DMS53 (cell line): ENCODE measurements around the gene CMTM3.
"Not testable (repeated sequence)": the region's sequence is repeated elsewhere in the genome, so short reads cannot be mapped to it uniquely, and the experiment has no call there.

Experiments
- DNase-seq: peaks from one replicate; lab custom pipeline; 2025; lab: John Stamatoyannopoulos, UW

The CMTM3 gene, protein sequence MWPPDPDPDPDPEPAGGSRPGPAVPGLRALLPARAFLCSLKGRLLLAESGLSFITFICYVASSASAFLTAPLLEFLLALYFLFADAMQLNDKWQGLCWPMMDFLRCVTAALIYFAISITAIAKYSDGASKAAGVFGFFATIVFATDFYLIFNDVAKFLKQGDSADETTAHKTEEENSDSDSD

DNA sequence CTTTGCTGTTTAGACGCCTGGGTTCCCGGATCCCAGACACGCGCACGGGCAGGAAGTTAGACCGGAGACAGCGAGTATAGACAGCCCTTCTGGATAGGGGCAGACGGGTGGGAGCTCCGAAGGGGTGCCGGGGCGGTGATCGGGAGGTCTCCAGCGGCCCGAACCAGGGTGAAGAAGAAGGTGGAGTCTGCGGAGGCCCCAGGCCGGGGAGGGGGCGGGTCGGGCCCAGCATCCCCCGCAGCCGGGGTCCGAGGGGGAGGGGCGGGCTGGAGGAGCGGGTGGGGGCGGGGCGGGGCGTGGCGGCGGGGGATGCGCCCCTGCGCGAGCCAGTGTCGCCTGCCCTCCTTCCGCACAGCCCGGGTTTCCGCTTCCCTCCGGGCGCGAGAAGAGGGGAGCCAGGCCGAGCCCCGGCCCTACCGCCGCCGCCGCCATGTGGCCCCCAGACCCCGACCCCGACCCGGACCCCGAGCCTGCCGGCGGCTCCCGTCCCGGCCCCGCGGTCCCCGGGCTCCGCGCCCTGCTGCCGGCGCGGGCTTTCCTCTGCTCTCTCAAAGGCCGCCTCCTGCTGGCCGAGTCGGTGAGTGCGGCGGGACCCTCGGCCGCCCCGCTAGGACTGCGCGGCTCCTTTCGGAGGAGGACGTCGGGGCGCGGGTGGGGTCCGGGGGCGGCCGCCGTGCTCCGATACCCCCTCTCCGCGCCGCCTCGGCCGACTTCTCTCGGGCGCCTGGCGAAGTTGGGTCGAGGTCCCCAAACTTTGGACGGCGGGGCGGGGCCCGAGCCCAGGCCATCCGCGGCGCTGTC is at the start of gene CMTM3:
TSS of gene CMTM3 (plus strand) at position 329 of the 801 bp plus-strand sequence. CDS start at position 431, 102 bp downstream.
- no peak for DNase-seq

DNA sequence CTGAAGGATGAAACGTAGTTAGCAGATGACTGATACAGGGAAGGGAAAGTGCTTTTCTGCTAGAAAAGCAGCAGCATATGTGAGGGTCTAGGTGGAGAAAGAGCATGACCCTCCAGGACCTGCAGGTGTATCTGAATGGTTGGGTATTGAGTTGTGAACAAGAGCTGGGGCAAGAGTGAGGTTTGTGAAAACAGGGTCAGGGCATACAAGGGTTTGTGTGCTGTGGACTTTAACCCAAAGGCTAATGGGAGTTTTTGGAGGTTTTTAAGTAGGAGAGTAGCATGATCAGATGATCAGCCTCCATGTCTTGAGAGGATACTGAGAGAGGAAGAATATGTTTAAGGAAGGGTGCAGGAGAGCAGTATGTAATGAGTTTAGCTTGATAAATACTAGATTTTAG is 44.4 kb upstream of the CMTM3 start:
- no peak for DNase-seq

DNA sequence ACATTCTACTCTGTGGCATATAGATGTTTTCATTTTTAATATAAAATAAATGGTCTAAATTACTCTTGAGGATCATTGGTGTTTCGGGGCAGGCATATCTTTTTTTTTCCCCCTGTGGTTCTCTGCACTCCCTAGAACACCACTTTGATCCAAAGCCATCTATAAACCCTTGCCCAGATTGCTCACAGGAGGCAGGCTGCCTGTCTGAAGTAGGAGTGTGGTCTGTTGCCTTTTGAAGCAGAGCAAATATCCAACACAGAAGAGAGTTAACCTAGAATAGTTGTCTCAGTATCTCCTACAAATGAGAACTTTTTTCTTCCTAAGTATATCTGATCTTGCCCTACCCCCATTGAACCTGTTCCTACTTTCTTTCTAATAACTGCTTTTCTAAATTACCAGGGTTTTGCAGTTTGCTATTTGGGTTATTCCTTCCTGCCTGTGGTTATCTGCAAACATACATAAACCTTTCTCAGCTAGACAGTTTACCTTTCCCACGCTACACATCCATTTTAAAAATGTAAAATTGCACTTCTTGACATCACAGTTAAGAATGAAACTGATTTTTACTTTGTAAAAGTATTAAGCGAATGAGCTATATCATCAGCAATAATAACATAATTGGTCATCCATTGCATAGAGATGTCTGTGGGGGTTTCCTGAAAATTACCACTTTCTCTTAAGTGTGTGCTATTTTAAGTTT is 43.0 kb upstream of the CMTM3 start:
- no peak for DNase-seq

DNA sequence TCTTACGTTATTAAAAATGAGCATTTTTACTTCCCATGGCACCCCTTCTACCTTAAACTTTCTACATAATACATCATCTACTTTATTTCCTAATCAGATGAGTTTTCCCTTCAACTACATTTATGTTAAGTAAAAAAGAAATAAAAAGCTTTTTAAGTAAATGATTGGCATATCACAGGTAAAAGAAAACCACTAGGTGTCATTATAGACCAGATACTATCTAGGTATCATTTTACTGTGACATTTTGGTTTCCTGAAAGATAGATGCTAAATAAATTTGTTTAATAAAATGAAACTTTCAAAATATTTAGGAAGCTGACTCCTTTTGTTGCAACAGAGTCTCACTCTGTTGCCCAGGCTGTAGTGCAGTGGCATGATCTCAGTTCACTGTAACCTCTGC is 42.1 kb upstream of the CMTM3 start:
- no peak for DNase-seq

DNA sequence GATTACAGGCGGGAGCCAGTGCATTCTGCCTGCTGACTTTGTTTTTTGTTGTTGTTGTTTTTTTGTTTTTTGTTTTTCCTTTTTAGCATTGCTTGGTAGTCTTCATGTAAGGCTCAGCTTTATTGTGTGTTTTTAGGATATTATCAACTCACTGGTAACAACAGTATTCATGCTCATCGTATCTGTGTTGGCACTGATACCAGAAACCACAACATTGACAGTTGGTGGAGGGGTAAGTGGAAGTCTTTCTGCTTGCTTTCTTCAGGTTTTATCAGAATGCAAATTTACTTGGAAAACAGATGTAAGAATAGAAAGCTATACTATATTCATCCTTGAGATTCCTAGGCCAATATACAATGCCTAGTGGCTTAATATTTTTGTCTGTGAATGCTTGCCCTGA is 41.5 kb upstream of the CMTM3 start:
- no peak for DNase-seq

DNA sequence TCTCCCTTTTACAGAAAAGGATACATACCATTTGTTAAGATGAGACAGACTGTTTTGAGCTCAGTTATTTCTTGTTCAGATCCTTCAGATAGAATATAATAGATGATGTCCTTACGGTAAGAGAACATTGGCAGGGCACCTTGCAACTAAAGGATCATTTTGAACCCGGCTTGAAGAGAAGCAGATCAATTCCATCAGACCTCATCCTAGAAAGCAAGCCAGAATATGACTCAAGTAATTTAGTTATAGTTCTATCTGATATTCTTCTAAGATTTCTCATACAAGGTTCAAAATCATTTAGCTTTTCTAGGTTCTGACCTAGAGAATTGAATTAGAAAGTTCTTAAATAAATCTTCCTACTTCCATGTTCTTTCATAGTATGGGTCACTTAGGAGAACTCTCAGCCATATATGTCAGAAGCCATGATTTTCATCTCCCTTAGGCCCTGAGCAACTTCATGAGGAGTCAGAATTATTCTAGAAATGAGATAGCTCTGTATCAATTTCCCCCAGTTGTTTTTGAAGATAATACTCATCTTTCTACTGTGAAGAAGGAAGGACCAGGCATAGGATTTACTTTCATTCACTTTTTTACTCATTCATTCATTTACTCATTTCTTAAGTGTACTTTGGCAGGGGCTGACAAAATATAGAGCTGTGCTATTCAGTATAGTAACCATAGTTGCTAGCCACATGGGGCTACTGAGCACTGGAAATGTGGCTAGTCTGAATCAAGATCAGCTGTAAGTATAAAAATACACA is 40.8 kb upstream of the CMTM3 start:
- DNase-seq = no peak

DNA sequence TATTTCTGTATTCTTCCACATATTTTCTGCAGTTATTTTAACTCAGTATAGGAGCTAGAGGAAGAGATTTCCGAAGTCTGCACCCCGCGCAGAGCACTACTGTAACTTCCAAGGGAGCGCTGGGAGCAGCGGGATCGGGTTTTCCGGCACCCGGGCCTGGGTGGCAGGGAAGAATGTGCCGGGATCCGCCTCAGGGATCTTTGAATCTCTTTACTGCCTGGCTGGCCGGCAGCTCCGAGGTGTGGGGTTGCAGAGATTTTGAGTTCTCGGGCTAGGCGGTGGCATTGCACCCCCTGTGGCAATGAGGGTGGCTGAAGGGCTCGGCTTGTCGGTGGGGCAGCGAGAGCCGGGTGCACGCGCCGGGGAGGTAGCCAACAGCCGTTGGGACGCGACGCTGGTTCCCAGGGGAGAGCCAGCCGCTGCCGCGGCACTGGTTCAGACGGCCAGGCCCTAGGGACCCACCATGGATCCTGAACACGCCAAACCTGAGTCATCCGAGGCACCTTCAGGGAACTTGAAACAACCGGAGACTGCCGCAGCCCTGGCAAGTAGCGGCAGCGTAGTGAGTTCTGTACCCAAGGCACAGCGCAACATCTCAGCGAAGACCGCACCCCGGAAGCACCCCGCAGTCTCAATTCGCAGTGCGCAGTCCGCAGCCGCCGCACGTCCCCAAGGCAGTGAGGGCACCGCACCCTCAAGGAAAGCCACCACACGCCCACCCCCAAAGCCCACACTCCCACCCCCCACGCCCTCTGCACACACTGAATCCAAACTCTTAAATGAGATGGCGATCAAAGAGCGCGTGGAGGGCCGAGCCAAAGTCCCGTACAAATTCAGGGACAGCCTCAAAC is 38.2 kb upstream of the CMTM3 start, which contains the start of gene CMTM1:
TSS of gene CMTM1 (plus strand) at position 389 of the 851 bp plus-strand sequence. CDS start at position 464, 75 bp downstream.
- no peak for DNase-seq

DNA sequence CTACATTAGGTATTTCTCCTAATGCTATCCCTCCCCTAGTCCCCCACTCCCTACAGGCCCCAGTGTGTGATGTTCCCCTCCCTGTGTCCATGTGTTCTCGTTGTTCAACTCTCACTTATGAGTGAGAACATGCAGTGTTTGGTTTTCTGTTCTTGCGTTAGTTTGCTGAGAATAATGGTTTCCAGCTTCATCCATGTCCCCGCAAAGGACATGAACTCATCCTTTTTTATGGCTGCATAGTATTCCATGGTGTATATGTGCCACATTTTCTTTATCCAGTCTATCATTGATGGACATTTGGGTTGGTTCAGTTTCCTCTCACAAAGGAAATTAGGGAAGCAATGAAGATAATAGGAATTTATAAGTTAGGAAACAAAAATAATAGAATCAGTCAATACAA is 37.2 kb upstream of the CMTM3 start:
- DNase-seq = not testable (repeated sequence)

DNA sequence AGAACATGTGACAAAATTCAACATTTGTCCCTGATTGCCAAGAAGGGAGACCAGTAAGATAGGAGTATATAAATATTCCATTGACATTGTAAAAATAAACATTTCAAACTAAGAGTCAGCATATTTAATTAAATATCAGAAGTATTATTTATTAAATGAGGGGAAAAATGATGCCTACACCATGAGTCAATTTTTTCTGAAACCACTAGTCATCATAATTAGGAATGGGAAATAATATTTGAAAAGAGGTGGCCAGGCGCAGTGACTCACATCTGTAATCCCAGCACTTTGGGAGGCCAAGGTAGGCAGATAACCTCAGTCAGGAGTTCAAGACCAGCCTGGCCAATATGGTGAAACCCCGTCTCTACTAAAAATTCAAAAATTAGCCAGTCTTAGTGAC is 36.1 kb upstream of the CMTM3 start:
- no peak for DNase-seq

DNA sequence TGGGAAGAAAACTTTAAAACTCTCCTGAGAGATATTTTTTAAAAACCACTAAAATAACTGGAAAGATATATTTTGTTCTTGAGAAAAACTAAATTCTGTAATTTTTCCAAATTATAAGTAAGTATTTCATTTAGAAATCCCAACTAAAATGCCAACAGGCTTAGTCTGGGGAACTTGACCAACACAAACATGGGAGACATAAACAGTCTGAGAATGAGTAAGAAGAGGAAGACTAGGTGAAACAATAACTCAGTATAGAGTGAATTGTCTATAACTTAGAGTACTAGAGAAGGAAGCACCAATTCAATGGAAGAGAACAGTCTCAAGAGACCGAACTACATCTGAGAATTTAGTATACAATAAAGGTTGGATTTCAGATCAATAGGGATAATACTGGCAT is 35.4 kb upstream of the CMTM3 start:
- no peak for DNase-seq

DNA sequence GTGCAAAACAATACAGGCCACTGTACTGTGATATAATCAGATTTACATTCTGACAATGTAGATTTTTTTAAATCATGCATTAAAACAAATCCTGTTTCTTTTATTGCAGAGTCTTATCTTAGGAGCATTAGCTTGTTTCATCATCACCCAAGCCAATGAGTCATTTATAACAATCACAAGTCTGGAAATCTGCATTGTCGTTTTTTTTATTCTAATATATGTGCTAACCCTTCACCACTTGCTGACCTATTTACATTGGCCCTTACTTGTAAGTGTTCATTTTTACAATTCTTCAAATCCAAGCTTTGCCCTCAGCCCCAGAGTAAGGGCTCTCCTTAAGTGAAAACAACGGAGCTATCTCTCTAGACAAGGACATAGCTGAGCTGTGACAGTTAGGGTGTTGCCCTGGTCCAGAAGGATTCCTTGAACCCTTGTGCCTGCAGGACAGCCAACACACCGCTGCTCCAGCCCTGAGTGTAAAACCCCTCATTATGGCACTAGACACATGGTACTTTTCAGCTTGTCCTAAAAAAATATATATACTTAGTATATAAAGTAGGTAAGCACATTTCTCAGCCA is 34.6 kb upstream of the CMTM3 start:
- DNase-seq = no peak

DNA sequence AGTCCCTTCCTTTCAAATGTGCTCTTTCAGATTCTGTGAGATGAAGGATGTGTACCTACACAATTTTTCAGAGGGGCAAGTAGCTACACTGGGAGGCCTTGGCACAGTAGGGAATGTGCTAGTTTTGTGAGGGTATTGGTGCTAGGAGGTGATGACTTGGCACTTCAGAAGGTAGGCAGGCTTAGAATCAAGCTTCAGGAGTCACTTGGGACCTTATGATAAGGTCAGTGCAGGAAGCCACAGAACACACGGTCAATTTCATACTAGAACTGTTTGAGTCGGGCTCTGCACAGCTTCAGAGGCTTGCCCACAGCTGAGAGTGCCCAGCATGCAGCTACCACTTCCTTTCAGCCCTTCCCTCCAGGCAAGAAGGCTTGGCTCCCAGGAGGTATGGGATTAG is 32.1 kb upstream of the CMTM3 start:
- DNase-seq = no peak

DNA sequence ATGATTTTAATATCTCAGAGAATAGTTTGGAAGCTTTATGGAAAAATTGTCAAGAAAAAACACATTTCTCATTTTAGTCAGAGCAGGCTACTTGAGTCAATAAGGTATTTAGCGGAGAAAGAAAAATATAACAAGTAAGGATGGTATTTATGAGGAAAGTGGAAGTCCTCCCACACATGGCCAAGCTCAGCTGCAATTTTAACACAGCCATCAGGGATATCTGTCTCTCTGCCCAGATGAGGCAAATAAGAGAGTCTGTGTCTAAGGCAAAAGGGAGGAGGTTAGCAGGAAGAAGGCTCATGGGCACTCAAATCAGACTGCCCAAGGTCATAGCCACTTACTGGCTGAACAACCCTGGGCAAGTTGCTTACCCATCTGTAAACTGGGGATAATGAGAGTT is 30.4 kb upstream of the CMTM3 start:
- no peak for DNase-seq

DNA sequence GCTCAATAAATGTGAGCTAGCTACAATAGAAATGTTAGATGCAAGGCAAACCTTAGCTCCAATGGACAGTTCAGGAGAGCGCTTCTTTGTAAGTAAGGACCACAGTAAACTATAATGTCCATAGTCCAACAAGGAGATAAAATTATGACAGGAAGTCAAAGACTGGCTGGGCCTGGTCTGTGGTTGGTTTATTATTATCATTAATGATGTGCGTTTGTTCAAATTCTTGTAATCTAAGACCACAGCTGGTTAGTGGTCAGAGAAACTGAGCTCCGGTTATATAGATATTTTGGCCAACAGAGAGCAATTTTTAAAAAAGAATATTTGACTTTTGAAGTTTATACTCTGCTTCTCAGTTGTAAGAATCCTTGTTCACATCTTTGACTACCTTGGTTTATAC is 30.0 kb upstream of the CMTM3 start:
- DNase-seq = no peak

DNA sequence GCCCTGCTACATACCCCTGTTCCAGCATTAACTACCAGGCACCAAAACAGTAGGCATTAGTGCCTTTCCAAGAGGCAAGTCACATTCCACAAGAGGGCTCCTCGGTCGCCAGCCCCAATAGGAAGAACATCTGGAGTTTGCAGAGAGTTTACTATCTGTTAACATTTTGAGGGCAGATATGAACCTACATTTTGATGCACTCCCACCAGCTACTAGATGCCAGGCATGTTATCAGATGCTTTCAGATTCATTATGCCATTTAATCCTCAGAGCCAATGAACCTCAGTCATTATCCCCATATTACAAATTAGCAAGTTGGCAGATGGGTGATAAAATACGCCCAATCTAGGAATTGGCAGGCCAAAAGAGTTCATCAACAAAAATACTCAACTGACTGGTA is 29.4 kb upstream of the CMTM3 start:
- DNase-seq = no peak

DNA sequence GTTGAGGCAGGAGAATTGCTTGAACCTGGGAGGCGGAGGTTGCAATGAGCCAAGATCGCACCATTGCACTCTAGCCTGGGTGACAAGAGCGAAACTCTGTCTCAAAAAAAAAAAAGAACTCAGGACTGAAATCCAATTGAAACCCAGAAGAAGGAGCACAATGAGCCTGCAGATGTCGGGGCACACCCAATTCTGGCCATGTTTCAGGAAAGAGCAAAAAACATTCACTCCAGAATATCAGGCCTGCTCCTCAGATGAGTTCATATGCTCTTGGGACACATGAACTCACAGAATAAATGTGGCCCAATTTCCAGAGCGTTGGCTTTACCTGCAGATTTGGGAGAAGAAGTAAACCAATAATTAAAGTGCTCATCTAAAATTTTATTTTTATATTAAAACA is 28.2 kb upstream of the CMTM3 start:
- DNase-seq = no peak

DNA sequence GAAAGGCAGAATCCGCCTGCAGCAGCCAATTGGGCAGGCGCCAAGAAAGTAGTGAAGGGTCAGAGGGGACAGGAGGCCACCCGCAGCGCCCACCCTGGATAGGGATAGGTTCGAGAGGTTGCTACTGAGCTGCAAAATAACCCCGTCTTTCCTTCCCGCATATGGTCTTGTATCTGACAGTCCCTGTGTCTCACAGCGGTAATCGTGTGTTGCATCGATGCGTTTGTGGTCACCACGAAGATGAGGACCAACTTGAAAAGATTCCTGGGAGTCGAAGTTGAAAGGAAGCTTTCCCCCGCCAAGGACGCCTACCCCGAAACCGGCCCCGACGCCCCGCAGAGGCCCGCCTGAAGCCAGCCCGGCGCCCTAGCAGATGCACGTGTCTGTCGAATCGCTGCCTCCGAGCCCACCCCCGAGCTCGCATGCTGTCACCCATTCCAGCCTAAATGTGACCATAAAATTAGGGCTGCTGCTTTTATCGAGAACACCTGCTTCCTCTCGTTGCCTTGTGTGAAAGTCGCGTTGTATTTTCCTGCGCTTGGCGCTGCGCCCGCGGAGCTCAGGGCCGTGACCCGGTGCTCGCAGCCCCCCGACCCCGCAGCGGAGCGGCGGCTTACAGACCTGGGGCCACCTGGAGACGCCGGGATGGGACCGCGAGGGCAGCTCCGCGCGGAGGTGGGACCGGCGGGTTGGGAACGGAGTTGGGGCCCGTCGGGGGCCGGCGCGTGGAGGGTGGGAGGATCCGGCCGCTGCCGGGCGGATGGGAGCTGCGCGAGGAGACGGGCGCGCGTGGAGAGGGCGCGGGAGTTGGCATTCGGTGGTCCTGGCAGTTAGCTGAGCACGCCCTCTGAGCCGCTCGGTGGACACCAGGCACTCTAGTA is 25.6 kb upstream of the CMTM3 start, which contains the start of gene CMTM2:
TSS of gene CMTM2 (plus strand) at position 813 of the 881 bp plus-strand sequence. CDS start 145 bp downstream, outside the sequence.
- DNase-seq = no peak

DNA sequence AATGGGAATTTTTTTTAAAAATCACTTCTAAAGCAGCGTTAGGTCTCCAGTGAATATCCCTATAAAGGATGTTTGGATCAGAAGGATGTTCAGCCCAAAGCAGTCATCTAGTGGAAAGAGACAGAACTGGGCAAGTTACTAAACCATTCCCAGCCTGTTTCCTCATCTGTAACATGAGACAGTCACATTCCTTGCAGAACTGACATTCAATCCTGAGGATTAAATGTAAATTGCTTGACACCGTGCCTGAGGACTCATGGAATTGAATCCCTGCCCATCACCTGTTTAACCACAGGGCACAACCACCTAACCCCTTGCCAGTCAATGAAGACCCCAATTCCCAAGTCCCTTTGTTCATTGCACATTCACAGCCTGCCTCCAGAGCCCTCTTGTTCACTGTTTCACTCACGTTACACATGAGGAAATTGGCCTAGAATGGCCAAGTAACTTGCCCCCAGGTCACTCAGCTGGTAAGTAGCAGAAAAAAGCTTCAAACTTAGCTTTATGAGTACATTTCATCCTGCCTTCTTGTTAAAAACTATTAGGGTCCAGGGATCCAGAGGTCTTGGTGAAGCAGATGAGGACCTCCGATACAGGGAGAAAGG is 23.8 kb upstream of the CMTM3 start:
- peak; percentile 10 for DNase-seq

DNA sequence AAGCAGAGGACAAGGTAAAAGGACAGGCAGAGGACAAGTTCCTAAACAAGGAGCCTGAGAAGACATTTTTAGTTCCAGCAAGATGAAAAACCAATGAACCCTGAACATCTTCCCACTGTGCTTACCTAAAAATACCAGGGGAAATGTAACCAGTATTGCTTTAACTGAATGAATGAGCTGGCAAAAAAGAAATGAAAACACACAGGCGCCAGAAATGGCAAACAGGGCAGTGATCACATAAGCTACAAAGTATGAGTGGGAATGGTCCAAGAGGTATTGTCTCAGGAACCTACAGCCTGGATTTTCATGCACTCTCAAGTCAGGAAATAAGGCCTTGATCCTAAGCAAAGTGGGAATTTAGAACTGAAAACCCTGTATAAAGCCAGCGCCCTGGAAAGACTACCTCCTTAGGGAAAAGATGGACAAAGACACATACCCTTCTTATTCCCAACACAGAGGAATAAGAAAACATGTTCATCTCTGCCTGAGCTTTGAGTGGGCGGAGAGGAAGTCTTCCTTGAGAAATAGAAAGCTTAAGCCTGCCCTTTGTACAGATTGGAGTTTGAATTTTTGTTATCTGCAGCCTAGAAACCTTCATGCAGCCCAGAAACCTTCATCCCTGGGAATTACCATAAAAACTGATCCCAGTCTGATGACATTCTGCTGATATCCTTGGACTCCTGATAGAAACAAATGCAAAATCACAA is 23.1 kb upstream of the CMTM3 start:
- DNase-seq = no peak
